ENCODE results near the gene NAA16.

Gene NAA16

GRCh38 chr13:41304551-41304950 lies 6.5 kb upstream of the NAA16 start:
- DNase-seq (ENCODE audit: low read depth in 2 of 2) = no peak

- DNase-seq (ENCODE audit: low read depth in 2 of 2) = no peak
Measured at GRCh38 chr13:41306271-41307145, 4.6 kb upstream of the NAA16 start.

- DNase-seq (ENCODE audit: low read depth in 2 of 2) = no peak
Measured at GRCh38 chr13:41307884-41308640, 3.0 kb upstream of the NAA16 start.

- DNase-seq (ENCODE audit: low read depth in 2 of 2) = peak; percentile 23 to 32
Measured at GRCh38 chr13:41311406-41312175, 524 bp downstream of the NAA16 start.

GRCh38 chr13:41312176-41312500 lies 1.1 kb downstream of the NAA16 start:
- DNase-seq (ENCODE audit: low read depth in 2 of 2) = no peak

GRCh38 chr13:41313117-41313516 lies 2.0 kb downstream of the NAA16 start:
- no peak for DNase-seq (ENCODE audit: low read depth in 2 of 2)

- no peak for DNase-seq (ENCODE audit: low read depth in 2 of 2)
Measured at GRCh38 chr13:41313659-41314197, 2.7 kb downstream of the NAA16 start.

GRCh38 chr13:41315443-41316047 lies 4.5 kb downstream of the NAA16 start:
- no peak for DNase-seq (ENCODE audit: low read depth in 2 of 2)

DNA sequence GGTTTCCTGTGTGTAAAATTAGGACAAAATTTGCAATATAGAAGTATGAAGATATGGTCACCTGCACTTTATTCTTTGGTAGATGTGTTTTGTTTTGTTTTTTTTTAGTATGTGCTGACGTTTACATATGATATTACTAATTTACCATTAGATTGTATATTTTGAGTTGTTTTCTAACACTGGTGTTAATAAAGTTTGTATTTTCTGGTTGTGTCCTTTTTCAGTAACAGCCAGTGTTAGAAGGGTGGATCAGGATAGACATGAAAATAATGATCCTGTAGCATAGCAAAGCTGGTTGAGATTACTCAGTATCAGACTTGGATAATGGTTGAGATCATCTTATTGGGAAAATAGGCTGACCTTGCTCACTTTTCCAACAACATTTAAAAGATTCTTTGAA lies 6.2 kb downstream of the NAA16 start:
- no peak for DNase-seq (ENCODE audit: low read depth in 2 of 2)

DNA sequence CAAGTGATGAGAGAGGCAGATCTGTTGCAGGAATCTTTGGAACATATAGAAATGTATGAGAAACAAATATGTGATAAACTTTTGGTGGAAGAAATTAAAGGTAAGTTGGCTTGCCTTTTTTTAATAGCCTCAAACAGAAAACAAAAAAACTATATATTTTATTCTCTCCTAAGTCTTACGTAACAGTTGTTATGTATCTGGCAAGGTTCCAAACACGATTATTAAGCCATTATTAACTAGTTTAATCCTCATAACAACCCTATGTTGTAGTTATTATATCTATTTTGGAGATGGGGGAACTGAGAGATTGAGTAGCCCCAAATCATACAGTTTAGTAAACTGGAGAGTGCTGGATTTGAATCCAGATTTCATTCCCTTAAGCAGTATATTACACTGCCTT lies 14.7 kb downstream of the NAA16 start:
- DNase-seq (ENCODE audit: low read depth in 2 of 2) = no peak

GRCh38 chr13:41326661-41327060 lies 15.6 kb downstream of the NAA16 start:
- no peak for DNase-seq (ENCODE audit: low read depth in 2 of 2)

DNA sequence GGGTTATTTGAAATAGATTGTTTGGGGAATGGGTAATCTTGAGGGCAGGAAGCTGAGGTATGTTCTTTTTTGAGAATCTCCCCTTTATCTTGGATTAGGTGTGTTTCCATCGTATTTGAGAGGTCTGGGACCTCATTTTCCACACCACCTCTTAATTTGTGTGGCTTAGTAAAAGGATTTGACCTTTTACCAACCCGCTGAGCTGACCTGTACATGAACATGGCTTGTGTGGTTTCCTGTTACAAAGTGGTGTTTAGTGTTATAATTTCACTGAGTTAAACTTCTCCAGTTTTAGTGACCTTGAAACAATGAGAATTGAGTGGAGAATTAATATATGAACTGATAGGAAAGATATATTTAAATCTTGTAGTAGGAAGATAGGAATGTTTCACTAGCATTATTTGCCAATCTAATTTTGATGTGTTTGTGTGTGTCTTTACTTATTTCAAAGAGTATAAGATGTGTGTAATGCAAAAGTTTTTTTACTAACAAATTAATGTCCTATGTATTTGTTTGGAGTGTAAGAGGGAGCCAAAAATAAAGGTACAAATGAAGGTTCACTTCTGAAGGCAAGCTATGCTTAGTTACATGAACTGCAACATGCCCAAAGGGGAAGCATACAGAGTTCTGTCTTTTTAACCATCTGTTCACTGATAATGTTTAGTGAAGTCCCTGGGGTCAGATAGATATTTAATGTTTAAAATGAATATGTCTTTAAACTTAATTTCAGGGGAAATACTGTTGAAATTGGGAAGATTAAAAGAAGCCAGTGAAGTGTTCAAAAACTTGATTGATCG lies 17.1 kb downstream of the NAA16 start:
- no peak for DNase-seq (ENCODE audit: low read depth in 2 of 2)

DNA sequence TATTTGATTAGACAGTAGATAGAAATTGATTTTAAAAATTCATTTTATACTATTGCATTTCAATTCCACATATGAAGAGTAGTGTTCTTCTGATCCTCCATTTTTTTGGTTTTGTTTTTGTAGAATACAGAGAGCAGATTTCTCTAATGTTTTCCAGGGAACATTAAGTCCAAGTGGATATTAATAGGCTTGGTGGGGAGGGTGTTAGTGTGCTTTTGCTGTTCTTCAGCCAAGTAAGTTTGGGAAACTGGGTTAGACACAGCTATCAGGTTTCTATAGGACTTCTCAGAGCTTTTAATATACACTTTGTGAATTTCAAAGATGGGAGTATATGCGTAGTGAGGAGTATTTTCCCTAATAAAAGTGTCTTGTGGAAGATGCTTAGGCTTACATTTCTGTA lies 21.8 kb downstream of the NAA16 start:
- DNase-seq (ENCODE audit: low read depth in 2 of 2) = no peak

DNA sequence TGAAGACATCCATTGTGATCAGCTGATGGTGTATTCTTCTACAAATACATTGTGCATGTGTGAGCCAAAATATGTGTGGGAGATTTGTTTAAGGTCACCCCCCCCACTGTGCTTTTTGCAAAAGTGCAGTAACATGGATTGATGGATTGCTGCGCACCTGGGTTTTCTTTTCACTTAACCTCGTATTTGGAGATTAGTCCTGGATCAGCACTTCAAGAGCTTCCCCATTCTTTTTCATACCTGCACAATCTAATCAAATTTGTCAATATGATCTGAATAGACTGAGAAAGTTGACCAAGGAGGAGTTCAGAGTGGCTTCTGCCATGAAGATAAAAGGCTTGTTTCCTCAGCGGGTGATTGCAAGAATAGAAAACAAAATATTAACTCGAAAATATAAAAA lies 23.7 kb downstream of the NAA16 start:
- no peak for DNase-seq (ENCODE audit: low read depth in 2 of 2)

DNA sequence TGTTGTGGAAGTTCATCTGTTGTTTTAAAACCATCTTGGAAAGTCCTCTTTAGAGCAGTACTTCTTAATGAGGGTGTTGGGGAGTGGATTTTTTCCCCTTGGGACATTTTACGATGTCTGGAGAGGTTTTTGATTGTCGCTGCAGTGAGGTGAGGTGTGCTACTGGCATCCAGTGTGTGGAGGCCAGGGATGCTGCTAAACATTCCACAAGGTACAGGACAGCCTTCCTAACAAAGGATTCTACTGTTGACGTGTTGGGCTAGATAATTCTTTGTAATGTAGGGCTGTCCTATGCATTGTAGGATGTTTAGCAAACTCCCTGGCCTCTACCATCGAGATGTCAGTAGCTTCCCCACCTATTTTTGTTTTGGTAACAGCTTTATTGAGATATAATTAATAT lies 33.3 kb downstream of the NAA16 start:
- DNase-seq (ENCODE audit: low read depth in 2 of 2) = no peak

DNA sequence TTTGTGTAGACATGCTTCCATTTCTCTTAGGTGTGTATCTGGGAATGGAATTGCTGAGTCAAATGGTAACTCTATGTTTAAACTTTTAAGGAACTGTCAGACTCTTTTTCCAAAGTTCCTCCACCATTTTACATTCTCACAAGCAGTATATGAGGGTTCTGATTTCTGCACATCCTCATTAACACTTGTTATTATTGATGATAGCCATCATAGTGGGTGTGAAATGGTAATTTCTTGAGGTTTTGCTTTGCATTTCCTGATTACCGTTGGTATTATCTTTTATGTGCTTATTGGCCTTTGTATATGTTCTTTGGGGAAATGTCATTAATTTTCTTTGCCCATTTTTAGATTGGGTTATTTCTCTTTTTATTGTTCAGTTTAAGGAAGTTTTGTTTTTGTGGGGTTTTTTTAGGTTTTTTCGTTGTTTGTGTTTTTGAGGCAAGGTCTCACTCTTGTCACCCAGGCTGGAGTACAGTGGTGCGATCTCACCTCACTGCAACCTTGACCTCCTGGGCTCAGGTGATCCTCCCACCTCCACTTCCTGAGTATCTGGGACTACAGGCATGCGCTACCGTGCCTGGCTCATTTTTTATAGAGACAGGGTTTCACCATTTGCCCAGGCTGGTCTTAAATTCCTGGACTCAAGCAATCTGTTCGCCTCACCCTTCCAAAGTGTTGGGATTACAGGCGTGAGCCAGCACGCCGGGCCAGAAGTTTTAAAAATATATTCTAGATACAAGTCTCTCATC lies 34.3 kb downstream of the NAA16 start:
- DNase-seq (ENCODE audit: low read depth in 2 of 2) = no peak

DNA sequence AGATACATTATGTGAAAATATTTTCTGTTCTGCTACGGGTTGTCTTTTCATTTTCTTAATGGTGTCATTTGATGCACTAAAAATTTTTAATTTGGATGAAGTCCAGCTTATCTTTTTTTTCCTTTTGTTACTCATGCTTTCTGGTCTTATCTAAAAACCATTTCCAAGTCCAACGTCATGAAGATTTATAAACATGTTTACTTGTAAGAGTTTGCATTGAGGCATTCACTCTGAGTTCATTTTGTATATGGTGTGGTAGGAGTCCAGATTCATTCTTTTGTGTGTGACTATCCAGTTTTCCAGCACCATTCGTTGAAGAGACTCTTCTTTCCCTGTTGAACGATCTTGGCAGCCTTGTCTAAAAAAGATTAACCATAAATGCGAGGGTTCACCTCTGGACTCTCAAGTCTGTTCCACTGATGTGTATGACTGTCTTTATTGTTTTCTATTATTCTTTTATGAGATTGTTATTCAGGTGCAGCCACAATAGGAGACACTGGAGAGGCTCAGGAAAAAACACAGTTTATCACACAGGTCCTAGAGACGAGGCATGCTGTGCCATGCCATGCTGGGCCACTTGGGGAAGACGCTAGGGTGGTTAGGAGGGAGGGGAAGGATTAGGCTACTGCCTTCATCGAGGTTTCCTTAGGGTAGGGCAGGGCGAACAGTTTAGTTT lies 35.0 kb downstream of the NAA16 start:
- DNase-seq (ENCODE audit: low read depth in 2 of 2) = no peak

DNA sequence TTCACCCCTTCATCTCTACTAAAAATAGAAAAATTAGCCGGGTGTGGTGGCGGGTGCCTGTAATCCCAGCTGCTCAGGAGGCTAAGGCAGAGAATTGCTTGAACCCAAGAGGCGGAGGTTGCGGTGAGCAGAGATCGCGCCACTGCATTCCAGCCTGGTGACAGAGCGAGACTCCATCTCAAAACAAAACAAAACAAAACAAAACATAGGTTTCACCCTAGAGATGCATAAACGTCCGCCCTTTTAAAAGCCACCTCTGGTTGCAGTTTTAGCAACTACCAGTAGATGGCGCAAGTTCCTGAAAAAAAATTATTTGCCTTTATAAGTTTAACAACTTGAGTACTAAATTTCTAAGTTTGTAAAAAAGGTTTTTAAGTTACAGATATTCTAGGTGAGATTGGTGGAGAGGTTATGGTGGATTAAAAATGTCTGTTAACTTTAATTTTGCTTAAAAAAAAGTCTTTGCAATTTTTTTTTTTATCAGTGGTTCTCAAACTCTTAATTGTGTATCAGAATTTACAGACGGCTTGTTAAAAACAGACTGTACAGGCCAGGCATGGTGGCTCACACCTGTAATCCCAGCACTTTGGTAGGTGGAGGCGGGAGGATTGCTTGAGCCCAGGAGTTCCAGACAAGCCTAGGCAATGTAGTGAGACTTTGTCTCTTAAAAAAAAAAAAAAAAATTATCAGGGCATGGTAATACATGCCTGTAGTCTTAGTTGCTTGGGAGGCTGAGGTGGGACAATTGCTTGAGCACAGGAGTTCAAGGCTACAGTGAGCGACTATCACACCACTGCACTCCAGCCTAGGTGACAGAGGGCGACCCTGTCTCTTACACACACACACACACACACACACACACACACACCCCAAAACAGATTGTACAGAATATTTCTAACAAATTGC lies 42.1 kb downstream of the NAA16 start:
- peak in 1 of 2 donors; percentile 26 for DNase-seq (ENCODE audit: low read depth in 2 of 2)

DNA sequence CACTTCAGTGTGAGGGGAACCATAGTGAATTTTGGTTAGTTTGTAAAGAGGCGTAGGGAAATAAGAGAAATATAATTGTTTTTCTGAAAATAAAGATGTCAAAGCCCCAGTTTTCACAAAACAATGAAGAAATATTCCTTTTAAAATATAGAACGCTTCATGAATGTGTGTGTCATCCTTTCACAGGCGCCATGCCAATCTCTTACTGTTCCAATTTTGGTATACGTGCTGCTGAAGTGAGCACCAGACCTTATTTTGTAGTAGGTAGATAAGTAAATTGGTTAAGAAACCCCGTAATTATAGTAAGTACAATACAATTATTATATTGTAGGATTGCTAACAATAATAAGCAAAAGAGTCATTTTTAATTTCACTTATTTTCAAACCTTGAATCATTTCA lies 43.3 kb downstream of the NAA16 start:
- DNase-seq (ENCODE audit: low read depth in 2 of 2) = no peak
